Liver (tissue), 9 donors: Measurements from ENCODE around the gene KIF21A. TPM values are rescaled to one million over a fixed set of nuclear protein-coding genes. Genes with fewer than 3 reads are reported as not detected.

Experiments
- DNase-seq: peaks from one replicate; pipeline ENCODE4 v3.0.0-alpha.2; 2017; ENCODE audit warnings: low spot score
- H3K27ac ChIP-seq, 2 donors: one replicate each; pipeline ENCODE4 v1.7.0; 2013; ENCODE audit warnings: inconsistent platforms in 2 of 2, low read length in 2 of 2, control low read depth in 1 of 2, low read depth in 1 of 2, mild to moderate bottlenecking in 1 of 2
- H3K27me3 ChIP-seq, 4 donors: one replicate each; pipeline versions ENCODE4 v1.6.1 to v1.7.0; 2013; ENCODE audit warnings: low read length in 3 of 4, inconsistent platforms in 1 of 4, mild to moderate bottlenecking in 1 of 4, moderate library complexity in 1 of 4; ENCODE audit not compliant: control insufficient read depth in 4 of 4, insufficient read depth in 4 of 4
- H3K36me3 ChIP-seq, 4 donors: one replicate each; pipeline versions ENCODE4 v1.6.1 to v1.7.0; 2013; ENCODE audit warnings: low read length in 3 of 4, mild to moderate bottlenecking in 3 of 4, low read depth in 1 of 4, moderate library complexity in 1 of 4; ENCODE audit not compliant: control insufficient read depth in 4 of 4, insufficient read depth in 3 of 4
- H3K4me1 ChIP-seq, 4 donors: one replicate each; pipeline versions ENCODE4 v1.6.1 to v1.7.0; 2013; ENCODE audit warnings: low read length in 3 of 4, mild to moderate bottlenecking in 3 of 4, moderate library complexity in 1 of 4; ENCODE audit not compliant: control insufficient read depth in 4 of 4, insufficient read depth in 4 of 4
- H3K4me3 ChIP-seq, 3 donors: one replicate each; pipeline versions ENCODE4 v1.6.1 to v1.7.0; 2013; ENCODE audit warnings: low read length in 3 of 3, control low read depth in 1 of 3, low read depth in 1 of 3, mild to moderate bottlenecking in 1 of 3
- H3K9ac ChIP-seq, 2 donors: one replicate each; pipeline ENCODE4 v1.7.0; 2013; ENCODE audit warnings: low read length in 2 of 2, mild to moderate bottlenecking in 2 of 2, moderate library complexity in 2 of 2, control low read depth in 1 of 2, low read depth in 1 of 2
- H3K9me3 ChIP-seq, 4 donors: one replicate each; pipeline versions ENCODE4 v1.6.1 to v1.7.0; 2013; ENCODE audit warnings: low read length in 3 of 4; ENCODE audit not compliant: control insufficient read depth in 4 of 4
- EGR1 ChIP-seq, 2 donors: IDR thresholded peaks; 2 replicates each; pipeline ENCODE4 v1.6.1; 2016 to 2018; ENCODE audit warnings: antibody characterized with exemption in 2 of 2, low read depth in 2 of 2
- FOXA1 ChIP-seq: IDR thresholded peaks from 2 replicates; pipeline ENCODE4 v1.6.1; 2016; ENCODE audit warnings: antibody characterized with exemption
- FOXA2 ChIP-seq: IDR thresholded peaks from 2 replicates; pipeline ENCODE4 v1.6.1; 2016; ENCODE audit warnings: antibody characterized with exemption
- GABPA ChIP-seq, 2 donors: IDR thresholded peaks in 1 of 2; conservative IDR thresholded peaks in 1 of 2; 2 replicates each; pipeline ENCODE4 v1.6.1; 2016; ENCODE audit warnings: antibody characterized with exemption in 2 of 2, mild to moderate bottlenecking in 1 of 2, moderate library complexity in 1 of 2
- HNF4G ChIP-seq: IDR thresholded peaks from 2 replicates; pipeline ENCODE4 v1.6.1; 2016; ENCODE audit warnings: antibody characterized with exemption
- JUND ChIP-seq, 2 donors: IDR thresholded peaks; 2 replicates each; pipeline ENCODE4 v1.6.1; 2016; ENCODE audit warnings: antibody characterized with exemption in 2 of 2
- NR2F2 ChIP-seq: IDR thresholded peaks from 2 replicates; pipeline ENCODE4 v1.6.1; 2016; ENCODE audit warnings: antibody characterized with exemption
- RAD21 ChIP-seq, 2 donors: IDR thresholded peaks; 2 replicates each; pipeline ENCODE4 v1.6.1; 2016; ENCODE audit warnings: antibody characterized with exemption in 2 of 2, mild to moderate bottlenecking in 2 of 2
- SP1 ChIP-seq: IDR thresholded peaks from 2 replicates; pipeline ENCODE4 v1.6.1; 2018; ENCODE audit warnings: antibody characterized with exemption, mild to moderate bottlenecking
- TAF1 ChIP-seq: conservative IDR thresholded peaks from 2 replicates; pipeline ENCODE4 v1.6.1; 2016; ENCODE audit warnings: antibody characterized with exemption, mild to moderate bottlenecking
- YY1 ChIP-seq: IDR thresholded peaks from 2 replicates; pipeline ENCODE4 v1.6.1; 2016; ENCODE audit warnings: antibody characterized with exemption, mild to moderate bottlenecking
- WGBS: extraction: QIAGEN DNeasy Blood & Tissue Kit; methylation state at CpG from one replicate; pipeline ENCODE4 v1.1.7; 2013; 5-methylcytosine and 5-hydroxymethylcytosine counted together
- polyA plus RNA-seq, 2 donors: library from polyadenylated mRNA; stranded (reverse) in 1 of 2; unstranded in 1 of 2; fragments of 200-250 nt in 1 of 2; fragments of >200 nt in 1 of 2; fragmentation: Nextera tagmentation in 1 of 2; extraction: Ambion mirVana in 1 of 2; gene quantifications; one replicate each; pipeline versions ENCODE4 v1.2.1 to v1.2.3, GENCODE V29; 2013 to 2015
- total RNA-seq, 2 donors: library from RNA; depleted of rRNA; stranded (reverse); fragments of >200 nt; gene quantifications; one replicate each; pipeline ENCODE4 v1.2.3, GENCODE V29; 2014
- TF ChIP-seq, protein P1 (sequence below): IDR thresholded peaks from 2 replicates; pipeline ENCODE4 v1.6.1; 2016; ENCODE audit warnings: antibody characterized with exemption
- TF ChIP-seq, protein P2 (sequence below): IDR thresholded peaks from 2 replicates; pipeline ENCODE4 v1.6.1; 2016; ENCODE audit warnings: antibody characterized with exemption, mild to moderate bottlenecking
- TF ChIP-seq, protein P3 (sequence below): fragments of 150-350 bp; IDR thresholded peaks from 2 replicates; pipeline ENCODE4 v1.5.1; 2017; ENCODE audit warnings: improper control_type of control experiment, low read depth, low read length; ENCODE audit not compliant: missing input control
- donor health status: healthy.
- donor health status: healthy.
- donor health status: healthy.
- donor health status: healthy.
- donor health status: healthy.

The KIF21A gene
- total and polyA plus RNA-seq, 4 donors, result 9.1 to 47.4 (median 21.0) TPM

DNA sequence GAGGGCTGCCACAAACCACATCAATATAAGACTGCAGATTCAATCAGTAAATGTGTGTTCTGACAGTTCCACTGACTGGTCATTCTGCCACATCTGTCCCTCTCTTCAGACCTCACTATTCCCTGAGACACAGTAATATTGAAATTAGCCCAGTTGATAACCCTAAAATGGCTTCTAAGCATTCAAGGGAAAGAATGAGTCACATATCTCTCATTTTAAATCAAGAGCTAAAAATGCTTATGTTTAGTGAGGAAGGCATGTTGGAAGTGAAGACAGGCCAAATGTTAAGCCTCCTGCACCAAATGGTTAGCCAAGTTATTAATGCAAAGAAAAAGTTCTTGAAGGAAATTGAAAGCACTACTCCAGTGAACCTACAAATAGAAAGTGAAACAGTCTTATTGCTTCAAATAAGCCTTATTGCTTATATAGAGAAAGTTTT is 24.5 kb upstream of the KIF21A start:
- no peak overlapping the region for H3K4me3 ChIP-seq
- H3K9me3 ChIP-seq, result no peaks in the 10 kb centered on the region
- TF ChIP-seq FOXA1 (no peak), JUND (IDR thresholded peaks at IDR 0.05) (peak in 1 of 2 donors; percentile 32), NR2F2 (no peak), YY1 (peak; percentile 17), FOXA2 (no peak)
- H3K4me1 ChIP-seq, result no peaks in the 10 kb centered on the region
- H3K27me3 ChIP-seq, result no peaks in the 10 kb centered on the region
- H3K36me3 ChIP-seq, result no peaks in the 10 kb centered on the region
- no peak for DNase-seq
- H3K27ac ChIP-seq, result no peak overlapping the region
- H3K9ac ChIP-seq, result no peak overlapping the region

DNA sequence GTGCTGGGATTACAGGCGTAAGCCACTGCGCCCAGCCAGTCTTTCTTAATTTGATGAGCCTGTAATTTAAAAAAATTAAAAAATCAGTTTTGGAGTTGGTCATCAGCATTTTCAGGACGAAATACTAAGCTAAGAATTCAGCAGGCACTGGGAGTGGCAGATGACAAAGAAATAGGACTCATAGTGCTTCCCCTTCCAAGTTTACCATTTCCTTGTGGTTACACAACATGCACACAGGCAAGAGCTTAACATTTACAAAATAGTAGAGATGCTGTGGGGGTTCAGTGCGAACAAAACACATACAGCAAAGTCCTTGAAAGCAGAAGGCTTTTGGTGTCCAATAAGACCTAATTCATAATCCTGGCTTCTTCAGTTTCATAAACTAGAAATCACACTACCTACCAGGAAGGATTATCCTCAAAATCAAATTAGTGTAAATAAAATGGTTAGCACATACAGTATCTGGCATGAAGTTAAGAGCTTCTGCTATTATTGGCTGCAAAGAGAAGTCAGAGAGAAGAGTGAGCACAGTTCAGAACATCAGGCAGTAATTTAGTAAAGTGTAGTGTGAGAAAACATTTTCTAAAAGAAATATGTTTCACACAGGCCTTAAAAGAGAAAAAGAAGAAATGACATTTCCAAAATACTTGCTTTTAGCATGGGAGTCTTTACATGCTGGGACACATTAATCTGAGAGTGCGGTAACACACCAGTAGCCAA is 22.2 kb upstream of the KIF21A start:
- TF ChIP-seq GABPA (IDR thresholded peaks at IDR 0.05 in 1 of 2, conservative IDR thresholded peaks at IDR 0.05 in 1 of 2), result no peak
- TF ChIP-seq, protein P1, sequence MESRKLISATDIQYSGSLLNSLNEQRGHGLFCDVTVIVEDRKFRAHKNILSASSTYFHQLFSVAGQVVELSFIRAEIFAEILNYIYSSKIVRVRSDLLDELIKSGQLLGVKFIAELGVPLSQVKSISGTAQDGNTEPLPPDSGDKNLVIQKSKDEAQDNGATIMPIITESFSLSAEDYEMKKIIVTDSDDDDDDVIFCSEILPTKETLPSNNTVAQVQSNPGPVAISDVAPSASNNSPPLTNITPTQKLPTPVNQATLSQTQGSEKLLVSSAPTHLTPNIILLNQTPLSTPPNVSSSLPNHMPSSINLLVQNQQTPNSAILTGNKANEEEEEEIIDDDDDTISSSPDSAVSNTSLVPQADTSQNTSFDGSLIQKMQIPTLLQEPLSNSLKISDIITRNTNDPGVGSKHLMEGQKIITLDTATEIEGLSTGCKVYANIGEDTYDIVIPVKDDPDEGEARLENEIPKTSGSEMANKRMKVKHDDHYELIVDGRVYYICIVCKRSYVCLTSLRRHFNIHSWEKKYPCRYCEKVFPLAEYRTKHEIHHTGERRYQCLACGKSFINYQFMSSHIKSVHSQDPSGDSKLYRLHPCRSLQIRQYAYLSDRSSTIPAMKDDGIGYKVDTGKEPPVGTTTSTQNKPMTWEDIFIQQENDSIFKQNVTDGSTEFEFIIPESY, result no peak
- TF ChIP-seq EGR1 (IDR thresholded peaks at IDR 0.05; ENCODE audit: low read depth in 2 of 2), result no peak
- no peak for TF ChIP-seq JUND (IDR thresholded peaks at IDR 0.05)
- no peak for TF ChIP-seq TAF1
- TF ChIP-seq YY1, result no peak
- TF ChIP-seq SP1, result no peak
- TF ChIP-seq RAD21 (IDR thresholded peaks at IDR 0.05), result no peak
- TF ChIP-seq HNF4G, result no peak
- TF ChIP-seq, protein P2, sequence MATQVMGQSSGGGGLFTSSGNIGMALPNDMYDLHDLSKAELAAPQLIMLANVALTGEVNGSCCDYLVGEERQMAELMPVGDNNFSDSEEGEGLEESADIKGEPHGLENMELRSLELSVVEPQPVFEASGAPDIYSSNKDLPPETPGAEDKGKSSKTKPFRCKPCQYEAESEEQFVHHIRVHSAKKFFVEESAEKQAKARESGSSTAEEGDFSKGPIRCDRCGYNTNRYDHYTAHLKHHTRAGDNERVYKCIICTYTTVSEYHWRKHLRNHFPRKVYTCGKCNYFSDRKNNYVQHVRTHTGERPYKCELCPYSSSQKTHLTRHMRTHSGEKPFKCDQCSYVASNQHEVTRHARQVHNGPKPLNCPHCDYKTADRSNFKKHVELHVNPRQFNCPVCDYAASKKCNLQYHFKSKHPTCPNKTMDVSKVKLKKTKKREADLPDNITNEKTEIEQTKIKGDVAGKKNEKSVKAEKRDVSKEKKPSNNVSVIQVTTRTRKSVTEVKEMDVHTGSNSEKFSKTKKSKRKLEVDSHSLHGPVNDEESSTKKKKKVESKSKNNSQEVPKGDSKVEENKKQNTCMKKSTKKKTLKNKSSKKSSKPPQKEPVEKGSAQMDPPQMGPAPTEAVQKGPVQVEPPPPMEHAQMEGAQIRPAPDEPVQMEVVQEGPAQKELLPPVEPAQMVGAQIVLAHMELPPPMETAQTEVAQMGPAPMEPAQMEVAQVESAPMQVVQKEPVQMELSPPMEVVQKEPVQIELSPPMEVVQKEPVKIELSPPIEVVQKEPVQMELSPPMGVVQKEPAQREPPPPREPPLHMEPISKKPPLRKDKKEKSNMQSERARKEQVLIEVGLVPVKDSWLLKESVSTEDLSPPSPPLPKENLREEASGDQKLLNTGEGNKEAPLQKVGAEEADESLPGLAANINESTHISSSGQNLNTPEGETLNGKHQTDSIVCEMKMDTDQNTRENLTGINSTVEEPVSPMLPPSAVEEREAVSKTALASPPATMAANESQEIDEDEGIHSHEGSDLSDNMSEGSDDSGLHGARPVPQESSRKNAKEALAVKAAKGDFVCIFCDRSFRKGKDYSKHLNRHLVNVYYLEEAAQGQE, result no peak
- no peak for TF ChIP-seq FOXA1
- TF ChIP-seq FOXA2, result no peak
- no peaks in the 10 kb centered on the region for H3K27me3 ChIP-seq
- DNase-seq, result no peak
- no peak overlapping the region for H3K27ac ChIP-seq
- no peak overlapping the region for H3K4me3 ChIP-seq
- no peaks in the 10 kb centered on the region for H3K36me3 ChIP-seq
- H3K4me1 ChIP-seq, result no peaks in the 10 kb centered on the region
- 93% methylated on average over 5 of the region's 5 CpGs for WGBS
- no peak overlapping the region for H3K9ac ChIP-seq
- H3K9me3 ChIP-seq, result no peaks in the 10 kb centered on the region

DNA sequence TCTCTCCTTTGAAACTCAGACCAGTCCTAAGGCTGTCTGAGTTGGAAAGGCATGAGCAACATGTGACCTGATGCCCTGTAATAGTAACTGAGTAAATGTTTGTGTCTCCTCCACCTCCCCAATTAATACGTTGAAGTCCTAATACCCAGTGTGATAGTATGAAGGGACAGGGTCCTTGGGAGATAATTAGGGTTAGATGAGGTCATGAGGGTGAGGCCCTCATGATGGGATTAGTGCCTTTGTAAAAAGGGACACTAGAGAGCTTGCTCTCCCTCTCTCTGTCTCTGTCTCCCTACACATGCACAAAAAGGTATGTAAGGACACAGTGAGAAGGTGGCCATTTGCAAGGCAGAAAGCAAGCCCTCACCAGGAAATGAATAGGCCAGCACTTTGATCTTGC is 18.1 kb upstream of the KIF21A start:
- H3K27me3 ChIP-seq, result no peaks in the 10 kb centered on the region
- H3K4me1 ChIP-seq, result no peaks in the 10 kb centered on the region
- no peak overlapping the region for H3K27ac ChIP-seq
- WGBS, result 75% methylated on average over 1 of the region's 1 CpG
- H3K9me3 ChIP-seq, result no peaks in the 10 kb centered on the region
- H3K36me3 ChIP-seq, result no peaks in the 10 kb centered on the region
- no peak overlapping the region for H3K4me3 ChIP-seq
- H3K9ac ChIP-seq, result no peak overlapping the region
- no peak for DNase-seq
- no peak for TF ChIP-seq FOXA1
- no peak for TF ChIP-seq SP1
- TF ChIP-seq, protein P1, result no peak
- no peak for TF ChIP-seq EGR1 (IDR thresholded peaks at IDR 0.05; ENCODE audit: low read depth in 2 of 2)
- TF ChIP-seq, protein P3, sequence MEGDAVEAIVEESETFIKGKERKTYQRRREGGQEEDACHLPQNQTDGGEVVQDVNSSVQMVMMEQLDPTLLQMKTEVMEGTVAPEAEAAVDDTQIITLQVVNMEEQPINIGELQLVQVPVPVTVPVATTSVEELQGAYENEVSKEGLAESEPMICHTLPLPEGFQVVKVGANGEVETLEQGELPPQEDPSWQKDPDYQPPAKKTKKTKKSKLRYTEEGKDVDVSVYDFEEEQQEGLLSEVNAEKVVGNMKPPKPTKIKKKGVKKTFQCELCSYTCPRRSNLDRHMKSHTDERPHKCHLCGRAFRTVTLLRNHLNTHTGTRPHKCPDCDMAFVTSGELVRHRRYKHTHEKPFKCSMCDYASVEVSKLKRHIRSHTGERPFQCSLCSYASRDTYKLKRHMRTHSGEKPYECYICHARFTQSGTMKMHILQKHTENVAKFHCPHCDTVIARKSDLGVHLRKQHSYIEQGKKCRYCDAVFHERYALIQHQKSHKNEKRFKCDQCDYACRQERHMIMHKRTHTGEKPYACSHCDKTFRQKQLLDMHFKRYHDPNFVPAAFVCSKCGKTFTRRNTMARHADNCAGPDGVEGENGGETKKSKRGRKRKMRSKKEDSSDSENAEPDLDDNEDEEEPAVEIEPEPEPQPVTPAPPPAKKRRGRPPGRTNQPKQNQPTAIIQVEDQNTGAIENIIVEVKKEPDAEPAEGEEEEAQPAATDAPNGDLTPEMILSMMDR, result no peak
